Lower leg skin (tissue), 4 donors: ENCODE results near the gene MITF. TPM values are rescaled to one million over a fixed set of nuclear protein-coding genes. Genes with fewer than 3 reads are reported as not detected.

Experiments
- DNase-seq, 2 donors: peaks; one replicate each; pipeline ENCODE4 v3.0.0-alpha.2; 2019; ENCODE audit warnings: low spot score in 2 of 2
- H3K4me3 ChIP-seq: fragments of 200-600 bp; sonication (generic); 2 replicates; pipeline ENCODE4 v1.5.1; 2017; ENCODE audit warnings: mild to moderate bottlenecking, low read depth; ENCODE audit not compliant: poor library complexity, severe bottlenecking
- CTCF ChIP-seq, 3 donors: fragments of 450-650 bp; IDR thresholded peaks; one replicate each; pipeline ENCODE4 v1.5.1; 2016; ENCODE audit warnings: antibody characterized with exemption in 3 of 3, mild to moderate bottlenecking in 3 of 3, moderate library complexity in 2 of 3
- POLR2A ChIP-seq, 2 donors: fragments of 450-650 bp; IDR thresholded peaks; one replicate each; pipeline ENCODE4 v1.6.1; 2016 to 2017; ENCODE audit warnings: antibody characterized with exemption in 2 of 2, mild to moderate bottlenecking in 1 of 2, moderate library complexity in 1 of 2
- WGBS, 2 donors: methylation state at CpG; one replicate each; pipeline ENCODE4 v1.1.5; 2018; 5-methylcytosine and 5-hydroxymethylcytosine counted together
- intact Hi-C: fragments of 100-400 bp; cut with DNase I; formaldehyde crosslinking; loops from one replicate; pipeline ENCODE4 v1.15.0; 2023; ENCODE audit warnings: low total_unique reads
- total RNA-seq, 4 donors: library from RNA; depleted of rRNA; stranded (reverse); fragments of >200 nt; gene quantifications; one replicate each; pipeline ENCODE4 v1.1.0, GENCODE V29; 2016

Gene MITF
- total RNA-seq, 4 donors from 2014 or later = 12.9 to 22.9 (median 17.1) TPM

GRCh38 chr3:69774029-69774428, 34.8 kb downstream of the MITF start:
- TF ChIP-seq CTCF (IDR thresholded peaks at IDR 0.05) (no peak), POLR2A (IDR thresholded peaks at IDR 0.05) (no peak)
- peak; percentile 35 to 89 for DNase-seq
- intact Hi-C loops = no loop called here

GRCh38 chr3:69775751-69776150, 36.5 kb downstream of the MITF start:
- no peak for DNase-seq
- TF ChIP-seq CTCF (IDR thresholded peaks at IDR 0.05) (no peak), POLR2A (IDR thresholded peaks at IDR 0.05) (no peak)
- no peak overlapping the region for H3K4me3 ChIP-seq
- intact Hi-C loops = no loop called here
- WGBS, 2 donors = 79 to 87% methylated on average over 3 of the region's 3 CpGs

More at GRCh38 chr3:69774029-69774428, 34.8 kb downstream of the MITF start:
- WGBS, 2 donors = 32 to 56% methylated on average over 1 of the region's 1 CpG
- no peak overlapping the region for H3K4me3 ChIP-seq

- no peak for DNase-seq
- H3K4me3 ChIP-seq = no peak overlapping the region
- intact Hi-C loops = no loop called here
- WGBS, 2 donors = 84 to 92% methylated on average over 3 of the region's 3 CpGs
- TF ChIP-seq POLR2A (IDR thresholded peaks at IDR 0.05) (no peak), CTCF (IDR thresholded peaks at IDR 0.05) (no peak)
These were observed 37.0 kb downstream of the MITF start for GRCh38 chr3:69776289-69776688.

- intact Hi-C loops = no loop called here
- no peak overlapping the region for H3K4me3 ChIP-seq
- TF ChIP-seq POLR2A (IDR thresholded peaks at IDR 0.05) (no peak), CTCF (IDR thresholded peaks at IDR 0.05) (no peak)
- no peak for DNase-seq
These were observed 37.8 kb downstream of the MITF start for GRCh38 chr3:69776920-69777581.

- intact Hi-C loops = no loop called here
These were observed 38.3 kb downstream of the MITF start for GRCh38 chr3:69777582-69777967.

More at GRCh38 chr3:69777582-69777967, 38.3 kb downstream of the MITF start:
- no peak for DNase-seq
- no peak overlapping the region for H3K4me3 ChIP-seq
- TF ChIP-seq CTCF (IDR thresholded peaks at IDR 0.05) (no peak), POLR2A (IDR thresholded peaks at IDR 0.05) (no peak)
- 90 to 91% methylated on average over 5 of the region's 5 CpGs for WGBS, 2 donors
